Stimulated activated naive CD8-positive, alpha-beta T cell treated with anti-CD3 and anti-CD28 coated beads, Interleukin-15, amount 100 ng/mL, for 72 hours (primary cell): ENCODE results near the gene LAMP5.

Experiments used
- ATAC-seq: fragments of 150-1000 bp; cut with Tn5 transposase; 2 replicates; pipeline ENCODE4 v1.10.0; 2021; ENCODE audit warnings: mild to moderate bottlenecking, moderate library complexity
- DNase-seq, 2 donors: peaks; one replicate each; pipeline ENCODE4 v3.0.0; 2021 to 2022
- H3K27ac Mint-ChIP-seq, 2 donors: one replicate each; pipeline ENCODE4 v1.8.0; 2022; ENCODE audit warnings: mild to moderate bottlenecking in 2 of 2, mixed read lengths in 2 of 2, moderate library complexity in 2 of 2
- H3K27me3 Mint-ChIP-seq: one replicate; pipeline ENCODE4 v1.8.0; 2022; ENCODE audit warnings: mixed read lengths
- H3K4me1 Mint-ChIP-seq: one replicate; pipeline ENCODE4 v1.8.0; 2022; ENCODE audit warnings: mild to moderate bottlenecking, mixed read lengths
- H3K4me3 Mint-ChIP-seq, 2 donors: one replicate each; pipeline ENCODE4 v1.8.0; 2022; ENCODE audit warnings: mild to moderate bottlenecking in 2 of 2, mixed read lengths in 2 of 2, moderate library complexity in 1 of 2
- H3K9me3 Mint-ChIP-seq, 2 donors: one replicate each; pipeline ENCODE4 v1.8.0; 2022; ENCODE audit warnings: mixed read lengths in 2 of 2

Gene LAMP5

GRCh38 chr20:9514461-9515213 lies at the start of gene LAMP5:
Gene LAMP5, plus strand, starts transcription at chr20:9514590. Its CDS starts 263 bp downstream, at chr20:9514853.
- no peak within 1 kb of the TSS for H3K4me3 Mint-ChIP-seq
- H3K27me3 Mint-ChIP-seq = peaks cover 82% of the 10 kb centered on the region
- no peak for DNase-seq
- H3K27ac Mint-ChIP-seq = no peak within 1 kb of the TSS
- ATAC-seq = peak; percentile 33
- H3K4me1 Mint-ChIP-seq = no peaks in the 10 kb centered on the region
- H3K9me3 Mint-ChIP-seq = no peaks in the 10 kb centered on the region

DNA sequence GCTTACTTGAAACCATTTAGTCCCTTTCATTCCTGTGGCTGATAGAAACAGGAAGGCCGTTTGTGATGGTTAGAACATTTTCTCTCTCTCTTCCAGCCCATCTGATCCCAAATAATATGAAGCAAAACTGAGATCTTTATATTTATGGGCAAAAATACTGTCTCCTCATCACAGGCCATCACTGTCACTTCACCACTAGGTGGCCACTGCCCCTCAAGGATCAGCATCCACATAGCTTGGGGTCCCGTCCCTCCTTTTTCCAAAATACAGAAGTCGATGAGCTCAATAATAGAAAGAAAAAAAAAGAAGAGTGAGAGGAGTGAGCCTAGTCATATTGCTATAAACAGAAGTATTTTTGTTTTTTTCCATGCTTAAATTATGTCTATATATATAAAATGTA lies 46.4 kb upstream of the LAMP5 start:
- H3K4me1 Mint-ChIP-seq = no peaks in the 10 kb centered on the region
- no peaks in the 10 kb centered on the region for H3K27me3 Mint-ChIP-seq
- peaks cover 4 to 14% of the 10 kb centered on the region in 2 donors for H3K9me3 Mint-ChIP-seq

GRCh38 chr20:9474835-9475415 lies 39.5 kb upstream of the LAMP5 start:
- H3K4me1 Mint-ChIP-seq = no peaks in the 10 kb centered on the region
- DNase-seq = no peak

More for the DNA sequence above, 46.4 kb upstream of the LAMP5 start:
- Mint-ChIP-seq H3K4me3 (no peak overlapping the region), H3K27ac (no peak overlapping the region)
- DNase-seq (no peak), ATAC-seq (no peak)

DNA sequence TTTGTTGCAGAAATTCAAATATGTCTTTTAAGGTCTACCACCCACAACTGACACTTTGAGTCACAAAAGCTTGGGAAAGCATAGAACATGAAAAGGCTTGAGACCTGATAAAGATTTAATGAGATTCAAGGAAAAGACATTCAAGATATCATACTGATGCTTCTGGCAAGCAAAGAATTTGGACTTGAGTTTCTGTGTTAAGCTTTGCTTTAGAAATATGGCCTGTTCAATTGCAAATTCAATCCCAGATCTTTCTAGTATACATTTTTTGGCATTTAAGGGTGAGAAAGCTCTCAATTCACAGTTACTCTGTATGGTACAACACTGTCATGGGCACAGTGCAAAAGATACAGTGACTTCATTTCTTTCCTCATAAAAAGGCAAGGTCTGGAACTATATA lies 38.9 kb upstream of the LAMP5 start:
- Mint-ChIP-seq H3K4me3 (no peak overlapping the region), H3K4me1 (no peaks in the 10 kb centered on the region), H3K9me3 (no peaks in the 10 kb centered on the region), H3K27ac (no peak overlapping the region), H3K27me3 (no peaks in the 10 kb centered on the region)
- ATAC-seq = no peak
- DNase-seq = no peak

More at GRCh38 chr20:9474835-9475415, 39.5 kb upstream of the LAMP5 start:
- Mint-ChIP-seq H3K27me3 (no peaks in the 10 kb centered on the region), H3K4me3 (no peak overlapping the region), H3K9me3 (no peaks in the 10 kb centered on the region), H3K27ac (no peak overlapping the region)
- no peak for ATAC-seq

DNA sequence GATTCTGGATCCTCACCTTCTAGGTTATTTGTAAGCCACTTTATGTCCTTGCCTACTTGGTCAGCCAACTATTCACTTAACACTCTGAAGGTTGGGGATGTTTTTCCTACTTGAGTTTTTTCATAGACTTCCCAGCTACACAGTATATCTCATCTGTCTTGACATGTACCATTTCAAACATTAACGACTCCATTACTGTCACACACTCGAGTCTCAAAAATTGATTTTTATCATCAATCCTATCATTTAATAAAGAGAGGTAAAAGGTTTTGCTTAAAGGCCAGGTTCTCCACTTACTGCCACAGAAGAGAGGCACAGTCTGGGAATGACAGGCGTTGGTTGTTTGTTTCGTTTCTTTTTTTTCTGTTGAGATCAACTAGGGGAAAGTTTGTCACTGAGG lies 38.2 kb upstream of the LAMP5 start:
- DNase-seq (no peak), ATAC-seq (no peak)
- Mint-ChIP-seq H3K27ac (no peak overlapping the region), H3K4me3 (no peak overlapping the region), H3K27me3 (no peaks in the 10 kb centered on the region), H3K4me1 (no peaks in the 10 kb centered on the region), H3K9me3 (no peaks in the 10 kb centered on the region)

- Mint-ChIP-seq H3K27me3 (no peaks in the 10 kb centered on the region), H3K27ac (no peak overlapping the region), H3K4me3 (no peak overlapping the region), H3K9me3 (no peaks in the 10 kb centered on the region), H3K4me1 (no peaks in the 10 kb centered on the region)
- no peak for DNase-seq
- ATAC-seq = no peak
Observed at GRCh38 chr20:9476637-9477036, 37.8 kb upstream of the LAMP5 start.

- Mint-ChIP-seq H3K27ac (no peak overlapping the region), H3K4me1 (no peaks in the 10 kb centered on the region), H3K4me3 (no peak overlapping the region), H3K9me3 (peaks cover 0 to 5% of the 10 kb centered on the region in 2 donors), H3K27me3 (no peaks in the 10 kb centered on the region)
- no peak for ATAC-seq
- no peak for DNase-seq
Observed at GRCh38 chr20:9478771-9479170, 35.6 kb upstream of the LAMP5 start.

- Mint-ChIP-seq H3K4me3 (no peak overlapping the region), H3K27ac (no peak overlapping the region), H3K9me3 (peaks cover 0 to 5% of the 10 kb centered on the region in 2 donors), H3K4me1 (no peaks in the 10 kb centered on the region), H3K27me3 (no peaks in the 10 kb centered on the region)
- ATAC-seq (no peak), DNase-seq (no peak)
Observed at GRCh38 chr20:9480066-9480465, 34.3 kb upstream of the LAMP5 start.

GRCh38 chr20:9482180-9482579 lies 32.2 kb upstream of the LAMP5 start:
- Mint-ChIP-seq H3K27me3 (no peaks in the 10 kb centered on the region), H3K4me3 (no peak overlapping the region), H3K27ac (no peak overlapping the region), H3K9me3 (peaks cover 5 to 10% of the 10 kb centered on the region in 2 donors), H3K4me1 (no peaks in the 10 kb centered on the region)
- ATAC-seq = no peak
- DNase-seq = no peak

GRCh38 chr20:9483131-9483530 lies 31.3 kb upstream of the LAMP5 start:
- no peak overlapping the region for H3K27ac Mint-ChIP-seq
- ATAC-seq (no peak), DNase-seq (no peak)
- no peak overlapping the region for H3K4me3 Mint-ChIP-seq
- H3K9me3 Mint-ChIP-seq = peaks cover 5 to 10% of the 10 kb centered on the region in 2 donors
- H3K4me1 Mint-ChIP-seq = no peaks in the 10 kb centered on the region
- no peaks in the 10 kb centered on the region for H3K27me3 Mint-ChIP-seq

DNA sequence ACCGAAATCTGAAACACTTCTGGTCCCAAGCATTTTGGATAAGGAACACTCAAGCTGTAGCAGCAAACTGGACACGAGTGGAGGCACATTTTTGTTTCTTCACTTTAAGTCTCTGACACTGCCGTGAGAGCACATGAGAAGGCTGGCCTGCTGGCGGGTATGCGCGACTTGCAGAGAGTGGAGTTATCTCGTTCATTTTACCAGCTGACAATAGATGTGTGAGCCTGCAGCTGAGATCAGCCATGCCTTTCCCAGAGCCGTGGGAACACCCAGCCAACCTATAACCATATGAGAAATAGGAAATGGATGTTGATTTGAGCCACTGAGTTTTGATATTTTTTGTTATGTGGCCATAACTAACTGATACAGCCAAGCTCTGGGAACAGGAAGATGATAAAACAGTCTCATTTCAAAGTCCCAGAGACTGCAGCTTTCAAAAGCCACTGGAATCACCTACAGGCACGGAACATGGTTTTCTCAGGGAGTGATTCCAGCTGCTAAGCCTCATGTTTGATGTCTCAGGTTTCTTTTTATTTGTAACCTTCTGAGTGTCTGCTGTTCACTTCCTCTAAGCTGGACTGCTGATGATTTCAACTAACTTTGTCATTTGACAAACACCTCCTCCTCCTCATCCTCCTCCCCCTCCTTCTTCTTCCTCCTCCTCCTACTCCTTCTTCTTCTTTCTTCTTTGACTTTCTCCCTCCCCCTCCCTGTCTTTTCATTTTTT lies 28.6 kb upstream of the LAMP5 start:
- DNase-seq (no peak), ATAC-seq (no peak)
- no peak overlapping the region for H3K27ac Mint-ChIP-seq
- H3K27me3 Mint-ChIP-seq = no peaks in the 10 kb centered on the region
- peaks cover 10 to 13% of the 10 kb centered on the region in 2 donors for H3K9me3 Mint-ChIP-seq
- no peak overlapping the region for H3K4me3 Mint-ChIP-seq
- H3K4me1 Mint-ChIP-seq = no peaks in the 10 kb centered on the region

DNA sequence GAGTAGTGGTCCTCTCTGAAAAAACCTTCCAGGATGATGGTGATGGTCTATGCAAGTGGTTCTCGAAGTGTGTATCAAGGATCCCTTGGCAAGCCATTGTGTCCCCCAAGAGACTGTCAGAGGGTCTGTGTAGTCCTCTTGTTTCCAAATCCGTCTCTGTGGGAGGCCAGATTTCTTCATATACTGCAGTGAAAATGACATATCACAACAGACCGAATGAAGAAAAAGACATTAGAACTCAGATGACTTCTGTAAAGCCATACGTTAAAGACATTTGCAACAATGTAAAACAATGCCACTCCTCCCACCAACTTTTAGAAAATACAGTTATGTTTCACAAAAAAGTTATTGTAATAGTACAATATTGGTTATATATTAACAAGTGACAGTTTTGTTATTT lies 27.2 kb upstream of the LAMP5 start:
- H3K27me3 Mint-ChIP-seq = no peaks in the 10 kb centered on the region
- DNase-seq (no peak), ATAC-seq (no peak)
- H3K27ac Mint-ChIP-seq = no peak overlapping the region
- no peaks in the 10 kb centered on the region for H3K4me1 Mint-ChIP-seq
- peaks cover 10 to 13% of the 10 kb centered on the region in 2 donors for H3K9me3 Mint-ChIP-seq
- H3K4me3 Mint-ChIP-seq = no peak overlapping the region

GRCh38 chr20:9488063-9488462 lies 26.3 kb upstream of the LAMP5 start:
- Mint-ChIP-seq H3K27ac (no peak overlapping the region), H3K27me3 (no peaks in the 10 kb centered on the region), H3K9me3 (peaks cover 8 to 17% of the 10 kb centered on the region in 2 donors), H3K4me3 (no peak overlapping the region), H3K4me1 (no peaks in the 10 kb centered on the region)
- DNase-seq (no peak), ATAC-seq (no peak)

DNA sequence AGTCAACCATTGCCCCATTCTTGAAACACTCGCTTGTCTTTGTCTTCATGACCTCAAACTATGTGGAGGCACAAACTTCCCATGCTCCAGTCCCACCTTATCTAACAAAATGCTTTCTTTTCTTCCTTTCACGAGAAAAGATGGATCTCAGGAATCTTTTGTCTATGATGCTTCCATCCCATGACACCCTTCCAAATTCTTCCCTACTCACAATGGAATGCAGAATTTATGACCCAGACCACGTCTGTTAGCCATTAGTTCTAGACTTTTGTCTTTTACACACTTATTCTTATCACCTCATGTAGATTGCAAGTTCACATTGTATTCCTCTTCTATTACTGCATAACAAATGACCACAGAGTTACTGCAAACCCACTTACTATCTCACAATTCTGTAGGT lies 24.2 kb upstream of the LAMP5 start:
- peaks cover 14 to 27% of the 10 kb centered on the region in 2 donors for H3K9me3 Mint-ChIP-seq
- DNase-seq = no peak
- no peak for ATAC-seq
- H3K4me1 Mint-ChIP-seq = no peaks in the 10 kb centered on the region
- no peaks in the 10 kb centered on the region for H3K27me3 Mint-ChIP-seq
- no peak overlapping the region for H3K4me3 Mint-ChIP-seq
- no peak overlapping the region for H3K27ac Mint-ChIP-seq

- Mint-ChIP-seq H3K27ac (no peak overlapping the region), H3K4me3 (no peak overlapping the region), H3K27me3 (no peaks in the 10 kb centered on the region), H3K9me3 (peaks cover 14 to 32% of the 10 kb centered on the region in 2 donors), H3K4me1 (no peaks in the 10 kb centered on the region)
- no peak for DNase-seq
- ATAC-seq = no peak
Observed at GRCh38 chr20:9490631-9491030, 23.8 kb upstream of the LAMP5 start.

- no peak overlapping the region for H3K27ac Mint-ChIP-seq
- H3K4me3 Mint-ChIP-seq = no peak overlapping the region
- peaks cover 19 to 34% of the 10 kb centered on the region in 2 donors for H3K9me3 Mint-ChIP-seq
- H3K27me3 Mint-ChIP-seq = no peaks in the 10 kb centered on the region
- H3K4me1 Mint-ChIP-seq = no peaks in the 10 kb centered on the region
- DNase-seq = no peak
- ATAC-seq = no peak
Observed at GRCh38 chr20:9491324-9491723, 23.1 kb upstream of the LAMP5 start.
